GM21526 (cell line): ENCODE results near the gene GNG5.
"Not testable (repeated sequence)": the region's sequence is repeated elsewhere in the genome, so short reads cannot be mapped to it uniquely, and the experiment has no call there.

Experiments
- ATAC-seq: cut with Tn5 transposase; IDR thresholded peaks from one replicate; pipeline ENCODE4 v1.9.1; 2021; ENCODE audit warnings: moderate library complexity; ENCODE audit not compliant: unreplicated experiment, low FRiP score

The GNG5 gene

DNA sequence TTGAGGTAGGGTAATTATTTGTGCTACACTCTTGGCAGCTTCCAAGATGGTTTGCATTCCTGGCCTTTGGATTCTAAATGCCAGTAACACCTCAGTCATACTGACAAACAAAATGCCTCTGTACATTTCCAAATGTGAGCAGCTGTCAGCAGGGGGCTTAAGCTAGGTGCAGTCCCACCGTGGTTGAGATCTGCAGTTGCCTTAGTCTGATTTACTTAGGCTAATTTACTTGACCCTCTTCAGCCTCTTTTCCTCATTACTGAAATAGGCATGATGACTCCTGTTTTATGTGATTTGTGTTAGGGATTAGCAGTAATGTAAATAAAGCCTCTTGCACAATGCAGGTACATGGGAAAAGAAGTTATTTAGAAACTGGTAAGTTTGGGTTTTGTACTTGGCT lies 13.7 kb downstream of the GNG5 start:
- ATAC-seq = no peak

- no peak for ATAC-seq
These were observed 16.6 kb downstream of the GNG5 start for GRCh38 chr1:84489766-84490165.

DNA sequence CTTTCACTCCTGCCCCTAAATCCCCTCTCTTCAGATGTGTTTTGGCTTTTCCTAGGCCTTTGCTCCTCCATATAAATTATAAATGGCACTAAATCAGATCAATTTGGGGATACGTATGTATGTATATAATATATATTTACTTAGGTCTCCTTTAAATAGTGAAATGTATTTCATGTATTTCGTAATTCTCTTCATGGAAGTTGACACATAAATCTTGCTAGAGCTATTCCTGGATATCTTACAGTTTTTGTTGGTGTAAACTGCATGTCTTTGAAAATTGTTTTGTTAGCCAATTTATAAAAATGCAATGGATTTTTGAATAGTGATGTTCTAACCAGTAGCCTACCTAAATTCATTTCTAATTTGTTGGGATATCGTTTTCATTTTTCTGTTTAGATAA lies 18.3 kb downstream of the GNG5 start:
- no peak for ATAC-seq

DNA sequence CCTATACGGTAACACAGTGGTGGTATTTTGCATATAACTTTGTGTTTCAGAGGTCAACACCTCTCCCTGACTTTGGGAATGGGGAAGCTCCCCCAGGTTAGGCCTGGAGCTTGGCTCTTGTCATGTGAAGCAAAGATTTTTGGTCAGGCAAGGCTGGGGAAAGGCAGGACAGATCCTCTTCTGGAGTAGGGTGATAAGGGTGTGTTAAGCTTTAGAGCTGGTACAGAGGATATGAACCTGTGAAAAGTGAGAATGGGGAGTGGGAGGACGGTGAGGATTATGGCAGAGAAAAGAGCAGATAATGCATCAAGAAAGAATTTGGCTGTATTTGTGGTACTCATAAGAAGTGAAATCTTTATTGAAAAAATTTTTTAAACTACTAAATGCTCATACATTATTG lies 25.1 kb downstream of the GNG5 start:
- no peak for ATAC-seq

DNA sequence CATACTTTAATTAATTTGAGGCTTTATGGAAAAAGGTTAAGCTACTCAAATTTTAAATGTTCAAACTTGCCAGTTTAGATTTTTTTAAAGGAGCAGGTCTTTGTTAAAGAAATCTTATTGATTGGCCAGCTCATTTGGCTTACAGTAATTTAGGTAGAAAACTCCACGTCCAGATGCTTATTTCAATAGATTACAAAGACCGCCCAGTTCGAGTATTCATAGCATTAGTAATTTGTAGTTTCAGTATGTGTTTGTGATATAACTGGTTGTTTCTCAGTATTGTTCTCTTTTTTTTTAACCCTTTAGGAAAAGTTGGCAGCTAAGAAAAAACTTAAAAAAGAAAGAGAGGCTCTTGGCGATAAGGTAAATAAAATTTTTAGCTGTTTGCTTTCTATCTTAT lies 25.7 kb downstream of the GNG5 start:
- no peak for ATAC-seq

DNA sequence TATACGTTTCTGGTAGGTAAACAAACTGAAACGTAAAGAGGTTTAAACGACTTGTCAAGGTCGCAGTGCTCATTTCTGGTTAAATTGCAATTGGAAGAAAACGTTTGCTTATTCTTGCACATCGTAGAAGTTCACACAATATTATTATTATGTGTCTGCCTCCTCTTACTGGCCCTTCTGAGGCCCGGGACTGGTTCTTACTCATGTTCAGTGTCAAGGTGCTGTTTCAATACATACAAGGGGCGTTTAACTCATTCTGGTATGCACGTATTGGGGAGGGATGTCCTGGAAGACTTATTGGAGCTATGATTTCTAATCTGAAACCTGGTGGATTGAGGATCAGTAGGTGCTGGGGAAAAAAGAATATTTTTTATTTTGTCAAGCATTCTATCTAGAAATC lies 26.4 kb downstream of the GNG5 start:
- ATAC-seq = peak; percentile 24

GRCh38 chr1:84478876-84479868 lies 27.2 kb downstream of the GNG5 start, which contains the start of gene RPF1:
RPF1 (plus strand) TSS chr1:84479266; CDS start chr1:84479282, 16 bp downstream.
- peak; percentile 94 for ATAC-seq

DNA sequence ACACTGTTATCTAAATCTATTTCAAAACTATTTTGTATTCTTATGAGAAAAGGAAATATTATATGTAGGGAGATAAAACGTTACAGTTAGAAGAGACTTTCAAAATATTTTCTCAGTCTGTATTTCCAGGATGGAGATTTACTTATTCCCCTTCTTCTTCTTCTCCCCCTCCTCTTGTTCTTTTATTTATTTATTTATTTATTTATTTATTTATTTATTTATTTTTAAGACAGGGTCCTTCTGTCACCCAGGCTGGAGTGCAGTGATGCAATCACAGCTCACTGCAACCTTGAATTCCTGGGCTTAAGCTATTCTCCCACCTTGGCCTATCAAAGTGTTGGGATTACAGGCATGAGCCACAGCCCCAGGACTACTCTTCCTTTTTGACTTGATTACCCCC lies 30.2 kb downstream of the GNG5 start:
- no peak for ATAC-seq

GRCh38 chr1:84467298-84467697 lies 39.1 kb downstream of the GNG5 start:
- no peak for ATAC-seq

GRCh38 chr1:84462118-84462517 lies 44.3 kb downstream of the GNG5 start:
- no peak for ATAC-seq

- no peak for ATAC-seq
These were observed 53.9 kb downstream of the GNG5 start for GRCh38 chr1:84452436-84452835.

DNA sequence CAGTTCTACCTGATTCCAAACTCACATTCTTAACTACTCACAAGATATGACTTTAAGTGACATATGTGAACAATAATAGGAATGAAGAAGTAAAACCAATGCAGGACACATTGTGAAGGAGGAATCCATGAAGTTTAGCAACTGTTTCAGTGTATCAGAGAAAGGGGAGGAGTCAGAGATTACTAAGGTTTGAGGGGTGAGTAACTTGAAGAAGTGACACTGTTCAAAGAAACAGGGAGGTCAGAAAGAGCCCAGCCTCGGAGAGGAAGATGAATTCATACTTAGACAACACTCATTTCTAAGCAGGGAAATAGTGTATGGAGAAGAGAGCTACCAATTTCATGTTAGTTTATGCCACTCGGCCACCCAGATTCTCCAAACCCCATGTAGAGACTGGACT lies 55.5 kb downstream of the GNG5 start:
- no peak for ATAC-seq

DNA sequence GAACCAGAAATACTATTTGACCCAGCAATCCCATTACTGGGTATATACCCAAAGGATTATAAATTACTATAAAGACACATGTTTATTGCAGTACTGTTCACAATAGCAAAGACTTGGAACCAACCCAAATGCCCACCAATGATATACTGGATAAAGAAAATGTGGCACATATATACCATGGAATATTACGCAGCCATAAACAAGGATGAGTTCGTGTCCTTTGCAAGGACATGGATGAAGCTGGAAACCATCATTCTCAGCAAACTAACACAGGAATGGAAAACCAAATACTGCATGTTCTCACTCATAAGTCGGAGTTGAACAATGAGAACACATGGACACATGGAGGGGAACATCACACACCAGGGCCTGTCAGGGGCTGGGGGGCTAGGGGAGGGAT lies 57.7 kb downstream of the GNG5 start:
- ATAC-seq = not testable (repeated sequence)
